Ramos (cell line): ENCODE data around the gene SEPTIN8.

Experiments used
- in situ Hi-C: fragments of 300-500 bp; cut with MboI; formaldehyde crosslinking; loops from one replicate; pipeline ENCODE4 v1.14.3; 2022; ENCODE audit warnings: low sequenced_read_pairs; ENCODE audit not compliant: unreplicated experiment

SEPTIN8 gene

GRCh38 chr5:132733499-132734148 is 43.4 kb downstream of the SEPTIN8 start:
- in situ Hi-C loops, result no loop called here

DNA sequence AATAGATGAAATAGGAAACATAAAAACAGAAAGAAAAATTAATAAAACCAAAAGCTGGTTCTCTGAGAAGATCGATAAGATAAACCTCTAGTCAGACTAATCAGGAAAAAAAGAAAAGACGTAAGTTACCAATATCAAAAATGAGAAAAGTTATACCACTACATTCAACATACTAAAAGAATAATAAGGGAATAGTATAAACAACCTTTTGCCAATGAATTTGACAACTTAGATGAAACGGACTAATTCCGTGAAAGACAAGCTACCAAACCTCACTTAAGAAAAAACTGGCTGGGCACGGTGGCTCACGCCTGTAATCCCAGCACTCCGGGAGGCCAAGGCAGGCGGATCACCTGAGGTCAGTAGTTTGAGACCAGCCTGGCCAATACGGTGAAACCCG is 47.1 kb downstream of the SEPTIN8 start:
- in situ Hi-C loops, result no loop called here

GRCh38 chr5:132725745-132726144 is 51.3 kb downstream of the SEPTIN8 start:
- in situ Hi-C loops, result no loop called here

DNA sequence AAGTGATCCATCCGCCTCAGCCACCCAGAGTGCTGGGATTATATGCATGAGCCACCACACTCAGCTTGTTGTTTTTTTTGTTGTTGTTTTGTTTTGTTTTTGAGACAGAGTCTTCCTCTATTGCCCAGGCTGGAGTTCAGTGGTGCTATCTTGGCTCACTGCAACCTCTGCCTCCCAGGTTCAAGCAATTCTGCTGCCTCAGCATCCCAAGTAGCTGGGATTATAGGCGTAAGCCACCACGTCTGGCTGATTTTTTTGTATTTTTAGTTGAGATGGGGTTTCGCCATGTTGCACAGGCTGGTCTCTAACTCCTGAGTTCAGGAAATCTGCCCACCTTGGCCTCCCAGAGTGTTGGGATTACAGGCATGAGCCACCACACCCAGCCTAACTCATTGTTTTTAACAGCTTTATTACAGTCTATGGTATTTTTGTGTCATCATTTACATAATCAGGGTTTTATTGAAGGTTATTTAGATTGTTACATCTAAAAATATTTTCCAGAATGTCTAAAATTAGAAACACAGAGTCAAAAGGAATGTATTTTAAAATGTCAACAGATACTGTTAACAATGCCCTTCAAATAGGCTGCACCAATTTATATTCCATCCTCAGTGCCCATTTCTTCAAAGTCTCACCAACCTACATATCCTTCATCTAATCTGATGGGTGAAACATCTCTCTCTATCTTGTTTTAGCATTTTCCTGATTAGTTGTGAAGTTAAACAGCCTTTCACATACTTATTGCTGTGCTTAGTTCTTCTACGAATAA is 58.3 kb downstream of the SEPTIN8 start:
- in situ Hi-C loops, result no loop called here

- in situ Hi-C loops, result no loop called here
These were observed 62.4 kb downstream of the SEPTIN8 start for GRCh38 chr5:132714456-132715307.

GRCh38 chr5:132708645-132709044 is 68.4 kb downstream of the SEPTIN8 start:
- in situ Hi-C loops, result no loop called here

DNA sequence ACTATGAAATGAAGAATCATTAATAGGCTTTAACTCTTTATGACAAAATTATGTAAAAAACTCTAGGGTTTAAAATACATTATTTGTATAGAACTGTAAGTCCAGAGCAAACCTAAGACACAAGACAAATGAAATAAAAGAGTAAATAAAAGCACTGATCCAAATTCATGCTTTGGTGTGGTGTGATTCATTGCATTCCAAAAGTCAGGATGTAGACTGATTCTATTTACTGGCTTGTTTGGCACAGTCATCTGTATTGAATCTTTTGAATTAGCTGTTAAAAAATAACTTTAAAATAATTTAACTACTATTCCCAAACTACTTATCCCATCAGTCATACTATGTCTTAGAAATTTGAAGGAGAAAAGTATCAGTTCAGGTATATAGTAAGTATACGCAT is 72.2 kb downstream of the SEPTIN8 start:
- in situ Hi-C loops, result no loop called here
